Ishikawa (cell line): ENCODE measurements around the gene PFAS.

Source experiments
- EP300 ChIP-seq: IDR thresholded peaks from 2 replicates; pipeline ENCODE4 v1.6.1; 2012; ENCODE audit warnings: borderline replicate concordance
- MAX ChIP-seq: IDR thresholded peaks from 2 replicates; pipeline ENCODE4 v1.6.1; 2012
- REST ChIP-seq: IDR thresholded peaks from 2 replicates; pipeline ENCODE4 v1.6.1; 2012; ENCODE audit warnings: low read depth, mild to moderate bottlenecking
- TAF1 ChIP-seq: IDR thresholded peaks from 2 replicates; pipeline ENCODE4 v1.6.1; 2012; ENCODE audit warnings: low read depth, mild to moderate bottlenecking
- YY1 ChIP-seq: IDR thresholded peaks from 2 replicates; pipeline ENCODE4 v1.6.1; 2012; ENCODE audit warnings: low read depth

- TF ChIP-seq EP300 (no peak), TAF1 (no peak), YY1 (no peak), REST (no peak), MAX (no peak)
Observed at GRCh38 chr17:8311131-8311790, 62.2 kb downstream of the PFAS start.
